GM12892 (cell line): ENCODE measurements around the gene ZNF746.

Source experiments
- POLR2A ChIP-seq: IDR thresholded peaks from 2 replicates; pipeline ENCODE4 v1.6.1; 2011; ENCODE audit warnings: low read depth, low read length, control low read depth
- POLR2AphosphoS5 ChIP-seq: IDR thresholded peaks from 2 replicates; pipeline ENCODE4 v1.6.1; 2011; ENCODE audit warnings: low read depth, low read length, control low read depth
- TAF1 ChIP-seq: IDR thresholded peaks from 2 replicates; pipeline ENCODE4 v1.6.1; 2011; ENCODE audit warnings: low read depth, mild to moderate bottlenecking, control low read depth, low read length, borderline replicate concordance

- TF ChIP-seq POLR2A (no peak), POLR2AphosphoS5 (no peak), TAF1 (no peak)
Observed at GRCh38 chr7:149422914-149423301, 74.7 kb downstream of the ZNF746 start.
